Measurements from ENCODE around the gene ALG14. TPM values are rescaled to one million over a fixed set of nuclear protein-coding genes. Genes with fewer than 3 reads are reported as not detected.
A peak's percentile ranks its signal among the peaks of the same experiment; 100 is the strongest.
"Not testable (repeated sequence)": the region's sequence is repeated elsewhere in the genome, so short reads cannot be mapped to it uniquely, and the experiment has no call there.

Gene ALG14
- total RNA-seq, 3 donors from 2014 or later: 5.9 to 16.8 (median 11.4) TPM

DNA sequence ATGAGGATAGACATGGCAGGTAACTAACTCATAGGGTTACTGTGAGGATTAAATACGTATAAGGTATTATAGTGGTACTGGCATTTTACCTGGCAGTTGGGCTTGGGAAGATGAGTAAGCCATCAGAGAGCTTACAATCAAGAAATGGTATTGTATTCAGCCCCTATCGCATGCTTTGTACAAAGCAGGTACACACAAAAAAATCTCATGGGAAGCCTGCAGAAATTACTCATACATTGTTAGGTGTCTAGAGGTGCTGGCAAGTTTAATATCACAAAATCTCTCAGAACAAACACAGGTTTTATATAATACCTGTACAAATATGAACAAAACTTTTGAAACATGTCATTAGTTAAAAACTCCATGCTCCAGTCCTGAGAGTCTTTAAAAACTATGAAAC is 74.0 kb downstream of the ALG14 start:
- peaks cover 2% of the 10 kb centered on the region for H3K4me1 ChIP-seq (ENCODE audit: low read depth)
- ATAC-seq: no peak
- TF ChIP-seq, protein P1, sequence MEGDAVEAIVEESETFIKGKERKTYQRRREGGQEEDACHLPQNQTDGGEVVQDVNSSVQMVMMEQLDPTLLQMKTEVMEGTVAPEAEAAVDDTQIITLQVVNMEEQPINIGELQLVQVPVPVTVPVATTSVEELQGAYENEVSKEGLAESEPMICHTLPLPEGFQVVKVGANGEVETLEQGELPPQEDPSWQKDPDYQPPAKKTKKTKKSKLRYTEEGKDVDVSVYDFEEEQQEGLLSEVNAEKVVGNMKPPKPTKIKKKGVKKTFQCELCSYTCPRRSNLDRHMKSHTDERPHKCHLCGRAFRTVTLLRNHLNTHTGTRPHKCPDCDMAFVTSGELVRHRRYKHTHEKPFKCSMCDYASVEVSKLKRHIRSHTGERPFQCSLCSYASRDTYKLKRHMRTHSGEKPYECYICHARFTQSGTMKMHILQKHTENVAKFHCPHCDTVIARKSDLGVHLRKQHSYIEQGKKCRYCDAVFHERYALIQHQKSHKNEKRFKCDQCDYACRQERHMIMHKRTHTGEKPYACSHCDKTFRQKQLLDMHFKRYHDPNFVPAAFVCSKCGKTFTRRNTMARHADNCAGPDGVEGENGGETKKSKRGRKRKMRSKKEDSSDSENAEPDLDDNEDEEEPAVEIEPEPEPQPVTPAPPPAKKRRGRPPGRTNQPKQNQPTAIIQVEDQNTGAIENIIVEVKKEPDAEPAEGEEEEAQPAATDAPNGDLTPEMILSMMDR (IDR thresholded peaks at IDR 0.05): no peak
- H3K4me3 ChIP-seq: no peak overlapping the region
- H3K36me3 ChIP-seq (ENCODE audit: low read depth): no peaks in the 10 kb centered on the region
- intact Hi-C loops (cut with DNase I, micrococcal nuclease): no loop called here
- H3K9me3 ChIP-seq: no peaks in the 10 kb centered on the region
- no peak for DNase-seq

DNA sequence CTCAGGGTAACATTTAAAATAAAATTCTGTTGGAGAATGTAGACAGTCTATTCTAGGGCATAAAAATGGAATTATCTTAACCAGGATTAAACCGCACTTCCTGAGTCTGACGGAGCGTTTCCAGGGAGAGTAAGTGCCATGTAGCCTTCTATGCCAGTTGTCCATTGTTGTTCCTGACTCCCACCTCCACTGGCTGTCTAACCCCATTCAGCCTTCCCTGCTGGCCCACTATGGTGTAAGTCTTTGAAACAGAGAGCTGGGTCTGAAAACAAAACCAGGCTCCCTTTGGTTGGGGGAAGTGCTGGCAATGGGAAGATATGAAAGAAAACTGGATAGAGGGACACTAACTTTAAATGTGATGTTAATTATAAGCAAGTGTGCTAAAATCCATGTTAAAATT is 74.6 kb downstream of the ALG14 start:
- TF ChIP-seq, protein P1 (IDR thresholded peaks at IDR 0.05): no peak
- intact Hi-C loops (cut with DNase I, micrococcal nuclease): no loop called here
- no peaks in the 10 kb centered on the region for H3K4me1 ChIP-seq (ENCODE audit: low read depth)
- no peaks in the 10 kb centered on the region for H3K9me3 ChIP-seq
- DNase-seq (no peak), ATAC-seq (no peak)
- no peaks in the 10 kb centered on the region for H3K36me3 ChIP-seq (ENCODE audit: low read depth)
- H3K4me3 ChIP-seq: no peak overlapping the region

DNA sequence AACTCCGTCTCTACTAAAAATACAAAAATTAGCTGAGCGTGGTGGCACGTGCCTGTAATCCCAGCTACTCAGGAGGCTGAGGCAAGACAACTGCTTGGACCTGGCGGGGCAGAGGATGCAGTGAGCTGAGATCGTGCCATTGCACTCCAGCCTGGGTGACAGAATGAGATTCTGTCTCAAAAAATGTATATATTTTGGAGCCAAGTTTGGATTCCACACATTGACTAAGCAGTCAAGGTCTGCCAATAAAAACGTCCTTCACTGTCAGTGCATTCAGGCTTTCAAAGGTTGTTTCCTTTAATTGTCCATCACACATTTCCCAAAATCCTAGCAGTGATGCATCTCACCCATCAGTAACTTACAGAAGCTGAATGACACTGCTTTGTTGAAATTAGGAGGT is 77.2 kb downstream of the ALG14 start:
- H3K4me3 ChIP-seq; H3K9me3 ChIP-seq; DNase-seq; intact Hi-C loops (cut with DNase I, micrococcal nuclease); H3K4me1 ChIP-seq (ENCODE audit: low read depth); H3K36me3 ChIP-seq (ENCODE audit: low read depth); ATAC-seq: not testable (repeated sequence)

DNA sequence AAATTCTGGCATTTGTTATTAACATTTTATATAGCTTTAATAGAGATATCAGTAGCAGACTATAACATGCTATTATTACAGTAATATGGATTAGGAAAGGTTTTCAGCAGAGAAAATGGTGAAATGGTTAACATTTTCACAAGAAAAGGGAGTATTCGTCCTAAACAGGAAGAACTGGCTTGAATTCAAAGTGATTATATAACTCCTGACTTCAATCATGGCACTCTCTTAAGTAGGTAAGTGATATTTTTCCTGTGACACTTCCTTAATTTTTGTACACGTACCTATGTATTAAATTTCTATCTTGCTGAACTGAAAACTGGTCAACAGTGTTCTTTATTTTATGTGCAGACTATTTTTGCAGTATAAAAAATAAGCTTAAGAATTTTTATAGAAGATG is 77.9 kb downstream of the ALG14 start:
- TF ChIP-seq, protein P1 (IDR thresholded peaks at IDR 0.05): no peak
- ATAC-seq (peak; percentile 27), DNase-seq (no peak)
- no peaks in the 10 kb centered on the region for H3K36me3 ChIP-seq (ENCODE audit: low read depth)
- intact Hi-C loops (cut with DNase I, micrococcal nuclease): no loop called here
- no peaks in the 10 kb centered on the region for H3K4me1 ChIP-seq (ENCODE audit: low read depth)
- H3K4me3 ChIP-seq: no peak overlapping the region
- no peaks in the 10 kb centered on the region for H3K9me3 ChIP-seq

DNA sequence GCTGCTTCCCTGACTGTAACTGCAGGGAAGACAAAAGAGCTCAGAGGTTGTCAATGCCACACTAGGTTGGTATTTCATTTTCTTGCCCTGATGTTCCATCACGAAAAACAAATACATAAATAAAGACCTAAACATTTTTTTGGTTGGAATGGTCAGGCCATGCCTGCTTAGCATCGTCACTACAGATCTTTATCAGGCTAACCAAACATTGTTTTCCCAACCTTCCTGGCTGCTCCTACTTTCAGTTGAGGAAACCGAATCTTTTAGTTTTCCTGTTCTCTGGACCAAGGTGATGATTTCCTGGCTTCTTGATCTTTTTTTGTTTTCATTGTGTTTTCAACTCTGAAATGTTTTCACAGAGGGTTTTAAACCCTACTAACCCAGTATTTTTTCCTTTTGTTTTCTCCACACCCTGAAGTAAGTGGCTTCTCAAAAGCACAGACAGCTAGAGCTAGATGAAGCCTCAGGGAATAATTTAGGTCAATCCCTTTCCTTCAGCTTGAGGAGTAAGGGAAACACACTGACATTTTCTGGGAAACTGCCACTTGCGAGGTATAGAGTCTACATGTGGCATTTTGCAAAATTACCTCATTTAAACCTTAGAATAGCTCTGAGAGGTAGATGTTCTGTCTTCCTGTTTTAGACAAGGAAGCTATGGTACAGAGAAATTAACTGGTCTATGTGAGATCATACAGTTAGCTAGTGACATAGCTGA is 78.7 kb downstream of the ALG14 start:
- intact Hi-C loops (cut with DNase I, micrococcal nuclease): no loop called here
- no peak overlapping the region for H3K4me3 ChIP-seq
- no peaks in the 10 kb centered on the region for H3K36me3 ChIP-seq (ENCODE audit: low read depth)
- TF ChIP-seq, protein P1 (IDR thresholded peaks at IDR 0.05): no peak
- DNase-seq (no peak), ATAC-seq (peak; percentile 71)
- H3K4me1 ChIP-seq (ENCODE audit: low read depth): no peaks in the 10 kb centered on the region
- H3K9me3 ChIP-seq: no peaks in the 10 kb centered on the region

DNA sequence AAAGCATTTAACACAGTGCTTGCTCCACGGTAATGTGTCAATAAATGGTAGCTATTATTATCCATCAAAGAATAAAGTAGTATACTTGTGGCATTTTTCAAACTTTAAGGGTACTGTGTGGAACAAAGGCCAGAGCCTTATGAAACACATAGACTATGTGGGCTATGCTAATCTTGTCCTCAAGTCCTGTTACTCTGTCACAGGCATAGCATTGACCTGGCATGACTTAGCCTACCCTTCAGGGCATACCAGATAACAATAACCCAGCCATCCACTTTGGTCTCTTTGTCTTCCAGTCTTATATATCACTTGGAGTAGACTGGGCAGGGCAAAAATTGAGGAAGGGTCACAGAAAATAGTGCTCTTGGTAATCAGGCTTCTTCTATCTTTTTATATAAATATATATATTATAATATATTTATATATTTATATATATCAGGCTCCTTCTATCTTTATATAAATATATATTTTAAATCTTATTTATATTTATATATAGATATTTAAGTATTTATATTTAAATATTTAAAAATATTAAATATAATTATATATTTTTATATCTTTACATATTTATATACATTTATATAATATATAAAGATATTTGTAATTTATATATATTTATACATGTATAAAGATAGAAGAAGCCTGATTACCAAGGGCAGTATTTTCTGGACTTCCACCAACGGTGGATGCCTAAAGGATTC is 79.7 kb downstream of the ALG14 start:
- Histone ChIP-seq H3K36me3 (ENCODE audit: low read depth) (no peaks in the 10 kb centered on the region), H3K9me3 (no peaks in the 10 kb centered on the region), H3K4me1 (ENCODE audit: low read depth) (no peaks in the 10 kb centered on the region), H3K4me3 (no peak overlapping the region)
- intact Hi-C loops (cut with DNase I, micrococcal nuclease): no loop called here
- ATAC-seq (no peak), DNase-seq (no peak)
- TF ChIP-seq, protein P1 (IDR thresholded peaks at IDR 0.05): no peak

Data from mucosa of descending colon (tissue), 3 donors.